Mucosa of rectum (tissue), 2 donors: ENCODE data around the gene SERPINA12.

Experiments
- H3K27ac ChIP-seq, 2 donors: one replicate each; pipeline ENCODE4 v1.7.0; 2013; ENCODE audit warnings: inconsistent platforms in 2 of 2, low read depth in 2 of 2, low read length in 2 of 2
- H3K27me3 ChIP-seq, 2 donors: one replicate each; pipeline ENCODE4 v1.7.0; 2013; ENCODE audit warnings: low read length in 2 of 2; ENCODE audit not compliant: control insufficient read depth in 2 of 2, insufficient read depth in 2 of 2
- H3K36me3 ChIP-seq, 2 donors: one replicate each; pipeline ENCODE4 v1.7.0; 2013; ENCODE audit warnings: low read length in 2 of 2; ENCODE audit not compliant: control insufficient read depth in 2 of 2, insufficient read depth in 2 of 2
- H3K4me1 ChIP-seq, 2 donors: one replicate each; pipeline ENCODE4 v1.7.0; 2013; ENCODE audit warnings: low read length in 2 of 2, mild to moderate bottlenecking in 1 of 2; ENCODE audit not compliant: control insufficient read depth in 2 of 2, insufficient read depth in 2 of 2
- H3K4me3 ChIP-seq, 2 donors: one replicate each; pipeline ENCODE4 v1.7.0; 2013; ENCODE audit warnings: low read length in 2 of 2
- H3K9ac ChIP-seq, 2 donors: one replicate each; pipeline ENCODE4 v1.7.0; 2013; ENCODE audit warnings: low read length in 2 of 2, low read depth in 1 of 2, mild to moderate bottlenecking in 1 of 2
- H3K9me3 ChIP-seq, 2 donors: one replicate each; pipeline ENCODE4 v1.7.0; 2013; ENCODE audit warnings: low read length in 2 of 2; ENCODE audit not compliant: control insufficient read depth in 2 of 2
- donor health status: healthy.
- donor health status: Normal muscosa, but diverticular disease.

The SERPINA12 gene

DNA sequence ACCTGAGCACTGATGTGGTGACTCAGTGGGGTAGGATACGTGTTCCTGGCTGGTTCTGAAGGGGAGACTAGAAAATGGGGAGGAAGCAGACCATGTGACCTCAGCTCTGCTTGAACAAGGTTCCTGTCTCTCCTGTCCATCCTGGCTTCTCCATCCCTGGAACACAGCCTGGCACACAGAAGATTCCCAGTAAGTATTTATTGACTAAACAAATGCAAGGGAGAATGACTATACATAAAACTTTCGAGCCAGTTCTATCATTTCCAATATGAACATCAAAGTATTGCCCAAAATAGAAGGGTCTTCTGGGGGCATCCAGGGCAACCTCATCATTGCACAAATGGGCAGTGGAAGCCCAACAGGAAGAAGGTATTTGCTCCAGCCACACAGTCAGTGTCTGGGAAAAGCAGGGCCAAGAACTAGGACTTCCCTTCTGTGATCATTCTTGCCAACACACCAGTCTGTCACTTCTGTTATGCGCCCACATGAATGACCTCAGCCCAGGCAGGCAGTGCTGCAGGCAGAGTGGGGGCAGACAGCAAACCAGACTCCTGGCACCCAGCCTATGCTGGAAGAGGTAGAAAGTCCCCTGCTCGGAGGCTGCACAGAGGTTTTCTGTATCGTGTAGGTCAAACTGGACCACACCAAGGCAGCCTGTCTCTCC, 27.7 kb downstream of the SERPINA12 start:
- Histone ChIP-seq H3K9me3 (no peaks in the 10 kb centered on the region), H3K27me3 (peaks cover 0 to 11% of the 10 kb centered on the region in 2 donors), H3K36me3 (no peaks in the 10 kb centered on the region), H3K27ac (no peak overlapping the region), H3K4me3 (no peak overlapping the region), H3K4me1 (peaks cover 0 to 6% of the 10 kb centered on the region in 2 donors), H3K9ac (no peak overlapping the region)

DNA sequence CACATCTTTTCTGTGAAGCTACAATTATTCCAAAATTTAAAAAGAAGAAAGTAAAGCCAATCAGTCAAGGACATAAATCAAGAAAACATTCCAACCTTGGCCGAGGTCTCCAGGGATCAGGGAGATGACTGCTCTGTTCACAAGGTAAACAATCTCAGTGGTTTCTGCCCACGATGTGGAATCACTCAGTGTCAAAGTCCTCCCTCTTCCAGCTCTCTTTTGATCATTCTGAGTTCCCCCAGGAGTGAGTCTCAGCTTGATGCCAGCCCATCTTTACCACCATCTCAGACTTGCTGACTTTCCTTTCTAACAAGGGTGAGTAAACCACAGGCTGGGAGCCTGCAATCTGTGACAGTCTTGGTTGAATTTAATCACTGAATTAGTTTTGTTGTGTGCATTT, 28.5 kb downstream of the SERPINA12 start:
- H3K27me3 ChIP-seq = peaks cover 0 to 7% of the 10 kb centered on the region in 2 donors
- no peak overlapping the region for H3K27ac ChIP-seq
- H3K9me3 ChIP-seq = no peaks in the 10 kb centered on the region
- no peak overlapping the region for H3K4me3 ChIP-seq
- no peaks in the 10 kb centered on the region for H3K4me1 ChIP-seq
- no peaks in the 10 kb centered on the region for H3K36me3 ChIP-seq
- no peak overlapping the region for H3K9ac ChIP-seq

DNA sequence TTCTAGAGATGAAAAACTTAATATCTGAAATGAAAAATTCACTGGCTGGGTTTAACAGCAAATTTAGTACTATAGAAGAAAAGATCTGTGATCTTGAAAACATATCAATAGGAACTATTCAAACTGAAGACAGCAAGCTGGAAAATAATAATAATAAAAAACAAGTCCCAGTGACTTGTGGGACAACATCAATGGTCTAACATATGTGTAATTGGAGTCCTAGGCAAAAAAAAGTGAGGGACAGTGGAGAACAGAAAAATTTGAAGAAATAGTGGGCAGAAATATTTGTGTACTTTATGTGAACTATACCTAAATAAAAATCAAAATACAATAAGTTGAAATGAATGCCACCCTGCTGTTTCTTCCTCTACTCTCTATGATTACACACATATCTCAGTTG, 30.8 kb downstream of the SERPINA12 start:
- no peak overlapping the region for H3K4me3 ChIP-seq
- H3K4me1 ChIP-seq = no peaks in the 10 kb centered on the region

DNA sequence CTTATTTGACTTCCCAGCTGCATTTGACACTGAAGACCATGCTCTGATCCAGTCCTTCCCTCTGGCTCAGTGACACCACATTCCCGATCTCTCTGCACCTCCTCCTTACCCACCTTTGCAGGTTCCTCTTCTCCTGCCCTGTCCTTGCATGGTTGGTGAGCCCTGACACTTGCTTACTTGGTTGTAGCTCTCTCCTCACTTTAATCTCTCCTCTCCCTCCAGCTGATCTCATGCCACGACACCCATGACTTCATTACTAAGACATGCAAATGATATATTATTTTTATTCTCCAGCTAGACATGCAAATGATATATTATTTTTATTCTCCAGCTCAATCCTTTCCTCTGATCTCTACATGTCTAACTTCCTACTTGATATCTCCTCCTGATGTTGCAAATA, 33.2 kb downstream of the SERPINA12 start, which contains the start of gene SERPINA9:
Gene SERPINA9 (minus strand): TSS at position 175 of the 400 bp plus-strand sequence. CDS start 6,357 bp downstream, outside the sequence.
- no peaks in the 10 kb centered on the region for H3K9me3 ChIP-seq
- H3K4me1 ChIP-seq = no peaks in the 10 kb centered on the region
- H3K27ac ChIP-seq = no peak within 1 kb of the TSS
- no peak within 1 kb of the TSS for H3K9ac ChIP-seq
- no peak within 1 kb of the TSS for H3K4me3 ChIP-seq
- H3K27me3 ChIP-seq = no peaks in the 10 kb centered on the region
- H3K36me3 ChIP-seq = no peaks in the 10 kb centered on the region

More for the DNA sequence above, 30.8 kb downstream of the SERPINA12 start:
- no peaks in the 10 kb centered on the region for H3K9me3 ChIP-seq
- H3K9ac ChIP-seq = no peak overlapping the region
- no peaks in the 10 kb centered on the region for H3K27me3 ChIP-seq
- no peak overlapping the region for H3K27ac ChIP-seq
- no peaks in the 10 kb centered on the region for H3K36me3 ChIP-seq

DNA sequence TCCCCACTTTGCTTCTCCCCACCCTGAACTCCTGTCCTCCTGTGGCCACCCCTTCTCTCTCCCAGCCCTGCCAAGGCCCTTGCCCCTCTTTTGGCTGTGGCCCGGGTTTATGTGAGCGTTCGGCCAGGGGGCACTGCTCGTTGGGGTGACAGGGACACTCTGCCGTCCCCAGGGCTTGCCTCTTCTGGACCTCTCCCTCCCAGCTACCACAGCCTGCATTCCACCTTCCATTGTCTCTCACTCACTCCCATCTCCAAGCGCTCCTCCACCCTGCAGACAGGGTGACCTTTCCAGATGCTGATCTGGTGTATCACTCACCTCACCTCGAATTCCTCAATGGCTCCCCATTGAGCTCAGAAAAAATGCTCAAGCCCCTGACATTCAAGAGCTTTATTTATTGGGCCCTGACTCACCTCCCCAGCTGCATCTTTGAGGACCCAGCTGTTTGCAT, 34.7 kb downstream of the SERPINA12 start:
- Histone ChIP-seq H3K4me3 (no peak overlapping the region), H3K9me3 (no peaks in the 10 kb centered on the region), H3K27ac (no peak overlapping the region), H3K4me1 (no peaks in the 10 kb centered on the region), H3K36me3 (no peaks in the 10 kb centered on the region), H3K9ac (no peak overlapping the region), H3K27me3 (no peaks in the 10 kb centered on the region)

DNA sequence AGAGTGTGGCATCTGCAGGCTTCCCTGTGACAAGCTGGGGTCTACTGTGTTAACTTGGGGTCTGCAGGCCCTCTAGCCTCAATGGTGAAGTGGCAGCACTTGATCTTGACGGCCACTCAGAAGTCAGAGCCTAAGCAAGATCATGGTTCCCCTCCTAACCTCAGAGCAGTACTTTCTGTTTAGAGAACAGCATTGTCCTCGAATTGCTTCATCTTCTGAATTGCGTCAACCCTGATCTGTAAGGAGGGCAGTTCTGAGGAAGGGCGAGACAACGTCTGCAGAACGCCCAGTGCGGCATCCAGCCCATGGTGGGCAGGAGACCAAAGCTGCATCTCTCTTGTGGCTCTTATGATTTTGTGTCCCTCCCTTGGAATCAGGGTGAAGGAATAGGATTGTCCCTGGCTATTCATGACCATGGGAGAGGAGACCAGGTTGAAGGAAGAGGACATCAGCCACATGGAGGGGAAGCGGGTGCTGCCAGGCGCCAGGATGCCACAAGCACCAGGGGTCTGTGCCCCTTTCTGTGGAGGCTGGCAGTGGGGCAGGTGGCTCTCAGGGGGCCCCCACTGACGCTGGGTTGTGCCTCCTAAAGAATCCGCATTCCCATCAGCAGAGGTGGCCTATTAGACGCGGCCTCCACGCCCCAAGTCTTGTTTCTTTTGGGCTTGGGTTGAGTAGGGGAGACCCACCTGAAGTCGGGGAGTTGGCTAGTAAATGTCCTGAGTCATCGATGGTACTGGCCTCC, 35.4 kb downstream of the SERPINA12 start:
- Histone ChIP-seq H3K9me3 (no peaks in the 10 kb centered on the region), H3K36me3 (no peaks in the 10 kb centered on the region), H3K4me1 (no peaks in the 10 kb centered on the region), H3K9ac (no peak overlapping the region), H3K27ac (no peak overlapping the region), H3K4me3 (no peak overlapping the region), H3K27me3 (no peaks in the 10 kb centered on the region)

DNA sequence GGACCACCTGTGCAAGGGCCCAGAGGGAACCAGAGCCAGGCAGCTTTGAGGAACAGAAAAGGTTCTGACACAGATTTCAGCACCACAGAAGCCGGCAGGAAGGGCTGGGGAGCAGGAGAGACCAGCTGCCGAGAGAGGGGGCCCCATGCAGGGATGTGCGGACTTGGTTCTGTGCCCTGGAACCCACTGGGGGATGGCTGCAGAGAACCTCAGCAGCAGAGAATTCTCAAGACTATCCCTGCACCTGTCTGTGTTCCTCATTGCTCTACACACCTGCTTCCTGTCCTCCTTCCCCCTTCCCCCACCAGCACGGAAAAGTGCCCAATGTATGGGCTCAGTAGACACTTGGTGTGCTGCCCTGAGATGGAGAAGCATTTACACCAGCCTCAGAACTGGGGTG, 36.4 kb downstream of the SERPINA12 start:
- no peak overlapping the region for H3K4me3 ChIP-seq
- H3K4me1 ChIP-seq = no peaks in the 10 kb centered on the region
- H3K27me3 ChIP-seq = no peaks in the 10 kb centered on the region
- no peak overlapping the region for H3K9ac ChIP-seq
- no peak overlapping the region for H3K27ac ChIP-seq
- no peaks in the 10 kb centered on the region for H3K36me3 ChIP-seq
- no peaks in the 10 kb centered on the region for H3K9me3 ChIP-seq

DNA sequence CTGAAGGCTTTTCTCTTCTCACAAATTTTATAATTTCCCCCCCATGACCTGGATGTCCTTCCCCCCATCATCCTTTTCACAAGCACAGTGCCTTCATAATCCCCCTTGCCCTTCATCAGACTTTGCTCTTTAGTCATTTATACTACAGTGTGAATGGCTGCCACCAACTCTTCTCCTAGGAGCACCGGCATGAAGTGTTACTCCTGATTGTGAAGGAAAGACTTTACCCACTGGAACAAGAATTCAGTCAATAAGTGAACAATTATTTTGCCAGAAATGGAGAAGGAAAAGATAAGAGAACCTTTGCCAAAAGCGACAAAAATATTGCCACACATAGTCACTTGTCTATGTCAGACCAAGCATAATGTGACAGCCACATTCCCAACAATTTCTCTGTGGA, 38.2 kb downstream of the SERPINA12 start:
- H3K9me3 ChIP-seq = no peaks in the 10 kb centered on the region
- no peaks in the 10 kb centered on the region for H3K27me3 ChIP-seq
- H3K9ac ChIP-seq = no peak overlapping the region
- no peaks in the 10 kb centered on the region for H3K4me1 ChIP-seq
- H3K36me3 ChIP-seq = no peaks in the 10 kb centered on the region
- H3K4me3 ChIP-seq = no peak overlapping the region
- H3K27ac ChIP-seq = no peak overlapping the region

DNA sequence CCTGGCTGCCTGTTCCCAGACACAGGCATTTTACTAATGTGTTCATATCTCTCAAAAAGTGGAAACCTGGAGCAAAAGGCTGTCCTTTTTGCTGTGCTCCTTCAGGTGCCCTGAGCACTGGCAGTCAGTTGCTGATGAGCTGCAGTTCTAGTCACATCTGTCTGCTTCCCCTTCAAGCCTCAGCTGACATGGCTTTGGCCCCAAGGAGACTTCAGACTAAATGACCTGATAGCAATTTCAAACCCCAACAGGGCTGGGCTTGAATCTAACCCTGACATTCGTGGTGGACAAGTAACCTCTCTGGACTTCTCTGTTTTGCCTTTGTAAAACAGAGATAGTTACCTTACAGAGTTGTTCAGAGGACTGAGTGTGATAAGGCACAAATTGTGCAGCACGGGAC, 39.0 kb downstream of the SERPINA12 start:
- Histone ChIP-seq H3K4me3 (no peak overlapping the region), H3K27me3 (no peaks in the 10 kb centered on the region), H3K9ac (no peak overlapping the region), H3K4me1 (no peaks in the 10 kb centered on the region), H3K36me3 (no peaks in the 10 kb centered on the region), H3K9me3 (no peaks in the 10 kb centered on the region), H3K27ac (no peak overlapping the region)

DNA sequence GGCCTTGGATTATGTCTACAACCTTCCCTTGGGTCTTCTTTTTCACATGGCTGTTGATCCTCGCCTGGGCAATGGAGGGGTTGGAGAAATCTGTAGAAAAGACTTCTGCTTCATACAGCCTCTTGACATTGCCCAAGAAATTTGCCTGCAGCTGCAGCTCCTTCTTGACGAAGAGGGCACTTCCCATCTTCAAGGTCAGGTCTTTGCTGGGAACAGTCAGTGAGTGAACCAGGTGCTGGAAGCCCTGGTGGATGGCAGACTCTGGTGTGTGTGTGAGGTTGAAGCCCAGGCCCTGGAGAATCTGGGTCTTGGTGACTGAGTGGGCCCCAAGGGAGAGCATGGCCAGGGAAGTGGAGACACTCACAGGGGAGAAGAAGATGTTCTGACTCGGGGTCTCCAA, 40.0 kb downstream of the SERPINA12 start:
- no peaks in the 10 kb centered on the region for H3K36me3 ChIP-seq
- H3K27ac ChIP-seq = no peak overlapping the region
- H3K9me3 ChIP-seq = peaks cover 0 to 4% of the 10 kb centered on the region in 2 donors
- no peaks in the 10 kb centered on the region for H3K4me1 ChIP-seq
- H3K9ac ChIP-seq = no peak overlapping the region
- H3K27me3 ChIP-seq = no peaks in the 10 kb centered on the region
- H3K4me3 ChIP-seq = no peak overlapping the region
